NCI-H146 treated with DMSO at 0.1 percent for 48 hours (cell line): ENCODE results near the gene CRTC1.

Source experiments
- DNase-seq: peaks from one replicate; lab custom pipeline; 2025; ENCODE audit not compliant: unreplicated experiment; lab: John Stamatoyannopoulos, UW

CRTC1 gene

GRCh38 chr19:18743784-18744418 lies 60.4 kb downstream of the CRTC1 start:
- no peak for DNase-seq

GRCh38 chr19:18745012-18745735 lies 61.7 kb downstream of the CRTC1 start:
- no peak for DNase-seq

- no peak for DNase-seq
Observed at GRCh38 chr19:18745931-18746330, 62.5 kb downstream of the CRTC1 start.

- no peak for DNase-seq
Observed at GRCh38 chr19:18746401-18747325, 63.2 kb downstream of the CRTC1 start.

- DNase-seq = no peak
Observed at GRCh38 chr19:18749362-18750231, 66.1 kb downstream of the CRTC1 start.

- DNase-seq = no peak
Observed at GRCh38 chr19:18750295-18750970, 67.0 kb downstream of the CRTC1 start.

- DNase-seq = no peak
Observed at GRCh38 chr19:18751571-18751970, 68.1 kb downstream of the CRTC1 start.

- DNase-seq = no peak
Observed at GRCh38 chr19:18754501-18754900, 71.0 kb downstream of the CRTC1 start.

GRCh38 chr19:18756896-18757295 lies 73.4 kb downstream of the CRTC1 start:
- peak; percentile 88 for DNase-seq

GRCh38 chr19:18759304-18759994 lies 76.0 kb downstream of the CRTC1 start:
- DNase-seq = no peak

- no peak for DNase-seq
Observed at GRCh38 chr19:18759995-18760426, 76.5 kb downstream of the CRTC1 start.

GRCh38 chr19:18760440-18761383 lies 77.2 kb downstream of the CRTC1 start:
- no peak for DNase-seq

- no peak for DNase-seq
Observed at GRCh38 chr19:18761531-18762110, 78.1 kb downstream of the CRTC1 start.

GRCh38 chr19:18762125-18763023 lies 78.9 kb downstream of the CRTC1 start:
- DNase-seq = no peak

- no peak for DNase-seq
Observed at GRCh38 chr19:18763674-18764590, 80.5 kb downstream of the CRTC1 start.

- DNase-seq = no peak
Observed at GRCh38 chr19:18764591-18765051, 81.1 kb downstream of the CRTC1 start.
